HepG2 (cell line): ENCODE results near the gene ALDH3A2. TPM values are rescaled to one million over a fixed set of nuclear protein-coding genes. Genes with fewer than 3 reads are reported as not detected.

ENCODE experiments used
- CBX2 ChIP-seq, 2 experiments: fragments of 200-600 bp in 1 of 2; sonication (generic); formaldehyde crosslinking in 1 of 2; IDR thresholded peaks; 2 replicates each; pipeline versions ENCODE4 v1.7.0 to v1.8.1; 2018 to 2022; ENCODE audit warnings: low read depth in 2 of 2, low read length in 1 of 2, mild to moderate bottlenecking in 1 of 2, missing genetic modification reagents in 1 of 2
- EEA1 ChIP-seq: sonication (generic); formaldehyde crosslinking; IDR thresholded peaks from 2 replicates; pipeline ENCODE4 v1.5.1; 2020; ENCODE audit warnings: mild to moderate bottlenecking, missing genetic modification reagents, borderline replicate concordance
- GABPA ChIP-seq, 2 experiments: IDR thresholded peaks; 2 replicates each; pipeline ENCODE4 v1.6.1; 2011 to 2016; ENCODE audit warnings: low read depth in 2 of 2, low read length in 1 of 2, missing biosample characterization in 1 of 2, missing genetic modification characterization in 1 of 2
- GTF3A ChIP-seq: sonication (generic); formaldehyde crosslinking; conservative IDR thresholded peaks from 2 replicates; pipeline ENCODE4 v1.4.0; 2020; ENCODE audit warnings: mild to moderate bottlenecking, missing genetic modification reagents
- HMGA1 ChIP-seq: sonication (generic); formaldehyde crosslinking; conservative IDR thresholded peaks from 2 replicates; pipeline ENCODE4 v1.4.0; 2020; ENCODE audit warnings: missing genetic modification reagents
- MXI1 ChIP-seq: IDR thresholded peaks from 3 replicates; pipeline ENCODE4 v1.6.1; 2012; ENCODE audit warnings: low read depth, low read length, inconsistent platforms, borderline replicate concordance
- RFXANK ChIP-seq: IDR thresholded peaks from 2 replicates; pipeline ENCODE4 v1.6.1; 2016
- ZNF446 ChIP-seq: sonication (generic); formaldehyde crosslinking; IDR thresholded peaks from 2 replicates; pipeline ENCODE4 v1.5.0; 2020; ENCODE audit warnings: mild to moderate bottlenecking, missing genetic modification reagents
- ZNF775 ChIP-seq: sonication (generic); formaldehyde crosslinking; IDR thresholded peaks from 2 replicates; pipeline ENCODE4 v1.4.0; 2020; ENCODE audit warnings: missing genetic modification reagents, mild to moderate bottlenecking, moderate library complexity, borderline replicate concordance
- polyA plus RNA-seq, 8 experiments: library from polyadenylated mRNA; depleted of rRNA in 3 of 8; stranded (reverse) in 7 of 8; unstranded in 1 of 8; fragments of >200 nt; fragmentation: Illumina TruSeq in 4 of 8; extraction: Trizol in 4 of 8; gene quantifications; 2 replicates each; pipeline versions ENCODE4 v1.2.1 to v1.2.3, GENCODE V29; 2011 to 2016; ENCODE audit warnings: low read depth in 4 of 8, missing spikeins in 1 of 8, mixed read lengths in 1 of 8; ENCODE audit not compliant: insufficient read depth in 1 of 8
- total RNA-seq, 5 experiments: library from RNA; depleted of rRNA; stranded (reverse); fragments of >200 nt; fragmentation: Illumina TruSeq; extraction: Trizol; gene quantifications; 2 replicates each; pipeline ENCODE4 v1.2.3, GENCODE V29; 2016; ENCODE audit warnings: low read depth in 1 of 5
- TF ChIP-seq, protein P1 (sequence below): sonication (generic); formaldehyde crosslinking; IDR thresholded peaks from 2 replicates; pipeline ENCODE4 v1.4.0; 2020; ENCODE audit warnings: missing genetic modification reagents
- TF ChIP-seq, protein P2 (sequence below): sonication (generic); formaldehyde crosslinking; IDR thresholded peaks from 2 replicates; pipeline ENCODE4 v1.8.0; 2022; ENCODE audit warnings: mild to moderate bottlenecking, missing genetic modification reagents, moderate library complexity
- TF ChIP-seq, protein P3 (sequence below): sonication (generic); formaldehyde crosslinking; conservative IDR thresholded peaks from 2 replicates; pipeline ENCODE4 v1.4.0; 2020; ENCODE audit warnings: mild to moderate bottlenecking, missing genetic modification reagents, moderate library complexity
- TF ChIP-seq, protein P4 (sequence below): sonication (generic); formaldehyde crosslinking; IDR thresholded peaks from 2 replicates; pipeline ENCODE4 v1.4.0; 2020; ENCODE audit warnings: missing genetic modification reagents, borderline replicate concordance

The ALDH3A2 gene
- total and polyA plus RNA-seq, 2 of the 13 experiments (the other 11 are each of a cell fraction or from before 2014, with no cell fraction given), result 80.8 to 180 TPM

DNA sequence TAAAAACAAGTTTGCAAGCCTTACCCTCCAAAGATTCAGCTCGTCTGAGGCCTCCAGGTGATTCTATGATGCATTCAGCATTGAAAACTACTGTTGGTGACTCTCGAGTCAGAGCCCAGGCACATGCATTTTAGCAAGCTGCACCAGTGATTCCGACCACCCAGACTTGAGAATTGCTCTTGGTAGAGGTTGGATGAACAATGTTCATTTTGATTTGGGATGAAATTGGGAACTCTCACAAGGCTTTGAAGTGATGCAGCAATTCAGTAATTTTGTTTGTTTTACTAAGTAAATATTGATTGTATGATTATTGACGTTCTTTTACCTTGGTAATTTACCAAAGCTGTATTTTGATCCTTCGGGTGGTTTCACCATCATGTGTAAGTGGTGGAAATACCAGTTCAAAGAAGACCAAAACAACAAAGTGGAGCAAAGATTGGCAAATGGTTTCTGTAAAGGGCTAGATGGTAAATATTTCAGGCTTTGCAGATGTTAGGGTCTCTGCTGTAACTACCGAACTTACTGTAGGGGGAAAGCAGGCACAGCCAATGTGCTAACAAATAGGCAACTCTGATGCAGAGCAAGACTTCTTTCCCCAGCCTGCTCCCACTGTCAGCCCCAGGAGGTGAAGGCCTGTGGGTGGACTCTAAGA is 11.8 kb downstream of the ALDH3A2 start (continued):
- TF ChIP-seq, protein P1, sequence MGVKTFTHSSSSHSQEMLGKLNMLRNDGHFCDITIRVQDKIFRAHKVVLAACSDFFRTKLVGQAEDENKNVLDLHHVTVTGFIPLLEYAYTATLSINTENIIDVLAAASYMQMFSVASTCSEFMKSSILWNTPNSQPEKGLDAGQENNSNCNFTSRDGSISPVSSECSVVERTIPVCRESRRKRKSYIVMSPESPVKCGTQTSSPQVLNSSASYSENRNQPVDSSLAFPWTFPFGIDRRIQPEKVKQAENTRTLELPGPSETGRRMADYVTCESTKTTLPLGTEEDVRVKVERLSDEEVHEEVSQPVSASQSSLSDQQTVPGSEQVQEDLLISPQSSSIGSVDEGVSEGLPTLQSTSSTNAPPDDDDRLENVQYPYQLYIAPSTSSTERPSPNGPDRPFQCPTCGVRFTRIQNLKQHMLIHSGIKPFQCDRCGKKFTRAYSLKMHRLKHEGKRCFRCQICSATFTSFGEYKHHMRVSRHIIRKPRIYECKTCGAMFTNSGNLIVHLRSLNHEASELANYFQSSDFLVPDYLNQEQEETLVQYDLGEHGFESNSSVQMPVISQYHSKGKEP, result no peak
- TF ChIP-seq, protein P2, sequence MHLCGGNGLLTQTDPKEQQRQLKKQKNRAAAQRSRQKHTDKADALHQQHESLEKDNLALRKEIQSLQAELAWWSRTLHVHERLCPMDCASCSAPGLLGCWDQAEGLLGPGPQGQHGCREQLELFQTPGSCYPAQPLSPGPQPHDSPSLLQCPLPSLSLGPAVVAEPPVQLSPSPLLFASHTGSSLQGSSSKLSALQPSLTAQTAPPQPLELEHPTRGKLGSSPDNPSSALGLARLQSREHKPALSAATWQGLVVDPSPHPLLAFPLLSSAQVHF (CRISPR knock-in tag), result no peak
- TF ChIP-seq EEA1 (CRISPR knock-in tag) (no peak), CBX2 (IDR thresholded peaks at IDR 0.05; ENCODE audit: low read depth, low read length) (no peak), CBX2 (CRISPR knock-in tag; IDR thresholded peaks at IDR 0.05; ENCODE audit: low read depth) (no peak), GTF3A (CRISPR knock-in tag) (no peak), HMGA1 (CRISPR knock-in tag) (no peak), ZNF775 (CRISPR knock-in tag) (no peak), GABPA (IDR thresholded peaks at IDR 0.05; ENCODE audit: low read depth, low read length) (no peak), GABPA (CRISPR knock-in tag; IDR thresholded peaks at IDR 0.05; ENCODE audit: low read depth) (0 out of 2 replicates have a peak, but pooled peaks have one; percentile 38), MXI1 (peak; percentile 69; the same call in 1 of the 3 replicates), RFXANK (CRISPR knock-in tag) (peak; percentile 61; the same call in 1 of the 2 replicates), ZNF446 (CRISPR knock-in tag) (no peak)
- TF ChIP-seq, protein P3, sequence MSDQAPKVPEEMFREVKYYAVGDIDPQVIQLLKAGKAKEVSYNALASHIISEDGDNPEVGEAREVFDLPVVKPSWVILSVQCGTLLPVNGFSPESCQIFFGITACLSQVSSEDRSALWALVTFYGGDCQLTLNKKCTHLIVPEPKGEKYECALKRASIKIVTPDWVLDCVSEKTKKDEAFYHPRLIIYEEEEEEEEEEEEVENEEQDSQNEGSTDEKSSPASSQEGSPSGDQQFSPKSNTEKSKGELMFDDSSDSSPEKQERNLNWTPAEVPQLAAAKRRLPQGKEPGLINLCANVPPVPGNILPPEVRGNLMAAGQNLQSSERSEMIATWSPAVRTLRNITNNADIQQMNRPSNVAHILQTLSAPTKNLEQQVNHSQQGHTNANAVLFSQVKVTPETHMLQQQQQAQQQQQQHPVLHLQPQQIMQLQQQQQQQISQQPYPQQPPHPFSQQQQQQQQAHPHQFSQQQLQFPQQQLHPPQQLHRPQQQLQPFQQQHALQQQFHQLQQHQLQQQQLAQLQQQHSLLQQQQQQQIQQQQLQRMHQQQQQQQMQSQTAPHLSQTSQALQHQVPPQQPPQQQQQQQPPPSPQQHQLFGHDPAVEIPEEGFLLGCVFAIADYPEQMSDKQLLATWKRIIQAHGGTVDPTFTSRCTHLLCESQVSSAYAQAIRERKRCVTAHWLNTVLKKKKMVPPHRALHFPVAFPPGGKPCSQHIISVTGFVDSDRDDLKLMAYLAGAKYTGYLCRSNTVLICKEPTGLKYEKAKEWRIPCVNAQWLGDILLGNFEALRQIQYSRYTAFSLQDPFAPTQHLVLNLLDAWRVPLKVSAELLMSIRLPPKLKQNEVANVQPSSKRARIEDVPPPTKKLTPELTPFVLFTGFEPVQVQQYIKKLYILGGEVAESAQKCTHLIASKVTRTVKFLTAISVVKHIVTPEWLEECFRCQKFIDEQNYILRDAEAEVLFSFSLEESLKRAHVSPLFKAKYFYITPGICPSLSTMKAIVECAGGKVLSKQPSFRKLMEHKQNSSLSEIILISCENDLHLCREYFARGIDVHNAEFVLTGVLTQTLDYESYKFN (CRISPR knock-in tag), result peak; percentile 97
- TF ChIP-seq, protein P4, sequence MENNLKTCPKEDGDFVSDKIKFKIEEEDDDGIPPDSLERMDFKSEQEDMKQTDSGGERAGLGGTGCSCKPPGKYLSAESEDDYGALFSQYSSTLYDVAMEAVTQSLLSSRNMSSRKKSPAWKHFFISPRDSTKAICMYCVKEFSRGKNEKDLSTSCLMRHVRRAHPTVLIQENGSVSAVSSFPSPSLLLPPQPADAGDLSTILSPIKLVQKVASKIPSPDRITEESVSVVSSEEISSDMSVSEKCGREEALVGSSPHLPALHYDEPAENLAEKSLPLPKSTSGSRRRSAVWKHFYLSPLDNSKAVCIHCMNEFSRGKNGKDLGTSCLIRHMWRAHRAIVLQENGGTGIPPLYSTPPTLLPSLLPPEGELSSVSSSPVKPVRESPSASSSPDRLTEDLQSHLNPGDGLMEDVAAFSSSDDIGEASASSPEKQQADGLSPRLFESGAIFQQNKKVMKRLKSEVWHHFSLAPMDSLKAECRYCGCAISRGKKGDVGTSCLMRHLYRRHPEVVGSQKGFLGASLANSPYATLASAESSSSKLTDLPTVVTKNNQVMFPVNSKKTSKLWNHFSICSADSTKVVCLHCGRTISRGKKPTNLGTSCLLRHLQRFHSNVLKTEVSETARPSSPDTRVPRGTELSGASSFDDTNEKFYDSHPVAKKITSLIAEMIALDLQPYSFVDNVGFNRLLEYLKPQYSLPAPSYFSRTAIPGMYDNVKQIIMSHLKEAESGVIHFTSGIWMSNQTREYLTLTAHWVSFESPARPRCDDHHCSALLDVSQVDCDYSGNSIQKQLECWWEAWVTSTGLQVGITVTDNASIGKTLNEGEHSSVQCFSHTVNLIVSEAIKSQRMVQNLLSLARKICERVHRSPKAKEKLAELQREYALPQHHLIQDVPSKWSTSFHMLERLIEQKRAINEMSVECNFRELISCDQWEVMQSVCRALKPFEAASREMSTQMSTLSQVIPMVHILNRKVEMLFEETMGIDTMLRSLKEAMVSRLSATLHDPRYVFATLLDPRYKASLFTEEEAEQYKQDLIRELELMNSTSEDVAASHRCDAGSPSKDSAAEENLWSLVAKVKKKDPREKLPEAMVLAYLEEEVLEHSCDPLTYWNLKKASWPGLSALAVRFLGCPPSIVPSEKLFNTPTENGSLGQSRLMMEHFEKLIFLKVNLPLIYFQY, result no peak
